Mesodermal cell (in vitro differentiated cells): Measurements from ENCODE around the gene CDK11A.
"Not testable (repeated sequence)": the region's sequence is repeated elsewhere in the genome, so short reads cannot be mapped to it uniquely, and the experiment has no call there.

Experiments
- H3K27ac ChIP-seq: 2 replicates; pipeline ENCODE4 v1.7.0; 2013; ENCODE audit warnings: mild to moderate bottlenecking, low read depth, low read length, moderate library complexity; ENCODE audit not compliant: severe bottlenecking
- H3K36me3 ChIP-seq: 2 replicates; pipeline ENCODE4 v1.7.1; 2013; ENCODE audit warnings: mild to moderate bottlenecking, low read length, moderate library complexity; ENCODE audit not compliant: control insufficient read depth, insufficient read depth
- H3K4me1 ChIP-seq: one replicate; pipeline ENCODE4 v1.7.1; 2013; ENCODE audit warnings: mild to moderate bottlenecking, low read length; ENCODE audit not compliant: insufficient read depth, control insufficient read depth, poor library complexity, severe bottlenecking
- H3K4me3 ChIP-seq: 2 replicates; pipeline ENCODE4 v1.7.0; 2013; ENCODE audit warnings: low read length, control low read depth, mild to moderate bottlenecking; ENCODE audit not compliant: insufficient read depth, poor library complexity, severe bottlenecking; ENCODE audit errors: extremely low read depth
- H3K9me3 ChIP-seq: 2 replicates; pipeline ENCODE4 v1.7.1; 2013; ENCODE audit warnings: mild to moderate bottlenecking, low read length, moderate library complexity; ENCODE audit not compliant: control insufficient read depth
- WGBS, 2 experiments: methylation state at CpG; one replicate each; pipeline ENCODE4 v1.1.5; 2013; ENCODE audit warnings: missing lambda C conversion rate in 2 of 2; ENCODE audit not compliant: insufficient coverage in 2 of 2; 5-methylcytosine and 5-hydroxymethylcytosine counted together

Gene CDK11A

GRCh38 chr1:1707897-1708296 lies 16.3 kb downstream of the CDK11A start:
- WGBS, 2 experiments, result no CpG with 5 or more reads among the region's 20 CpGs
- not testable (repeated sequence) for H3K9me3 ChIP-seq, H3K4me1 ChIP-seq, H3K27ac ChIP-seq, H3K36me3 ChIP-seq, H3K4me3 ChIP-seq

GRCh38 chr1:1707241-1707640 lies 16.9 kb downstream of the CDK11A start:
- not testable (repeated sequence) for H3K4me1 ChIP-seq, H3K27ac ChIP-seq, H3K9me3 ChIP-seq, H3K4me3 ChIP-seq, H3K36me3 ChIP-seq
- WGBS, 2 experiments, result no CpG with 5 or more reads among the region's 23 CpGs

- not testable (repeated sequence) for H3K4me1 ChIP-seq, H3K27ac ChIP-seq, H3K4me3 ChIP-seq, H3K9me3 ChIP-seq, H3K36me3 ChIP-seq
- WGBS, 2 experiments, result no CpG with 5 or more reads among the region's 10 CpGs
Measured at GRCh38 chr1:1705623-1706022, 18.5 kb downstream of the CDK11A start.

- not testable (repeated sequence) for H3K4me3 ChIP-seq, H3K36me3 ChIP-seq, H3K4me1 ChIP-seq, H3K9me3 ChIP-seq, H3K27ac ChIP-seq
- 96 to 98% methylated on average over 14 to 19 of the region's 27 CpGs for WGBS, 2 experiments
Measured at GRCh38 chr1:1704284-1704957, 19.7 kb downstream of the CDK11A start.

GRCh38 chr1:1703796-1704195 lies 20.4 kb downstream of the CDK11A start:
- H3K36me3 ChIP-seq, result peaks cover 9% of the 10 kb centered on the region
- H3K4me3 ChIP-seq, result no peak overlapping the region
- H3K27ac ChIP-seq, result no peak overlapping the region
- H3K9me3 ChIP-seq, result no peaks in the 10 kb centered on the region
- no peaks in the 10 kb centered on the region for H3K4me1 ChIP-seq
- 96 to 98% methylated on average over 19 to 22 of the region's 22 CpGs for WGBS, 2 experiments

- WGBS, 2 experiments, result no CpG with 5 or more reads among the region's 18 CpGs
- H3K9me3 ChIP-seq, H3K4me3 ChIP-seq, H3K36me3 ChIP-seq, H3K4me1 ChIP-seq, H3K27ac ChIP-seq: not testable (repeated sequence)
Measured at GRCh38 chr1:1702506-1702905, 21.7 kb downstream of the CDK11A start.

- H3K27ac ChIP-seq, H3K4me1 ChIP-seq, H3K36me3 ChIP-seq, H3K4me3 ChIP-seq, H3K9me3 ChIP-seq: not testable (repeated sequence)
- no CpG with 5 or more reads among the region's 33 CpGs for WGBS, 2 experiments
Measured at GRCh38 chr1:1700557-1700956, 23.6 kb downstream of the CDK11A start.

- not testable (repeated sequence) for H3K4me3 ChIP-seq, H3K36me3 ChIP-seq, H3K4me1 ChIP-seq, H3K27ac ChIP-seq, H3K9me3 ChIP-seq
- no CpG with 5 or more reads among the region's 45 CpGs for WGBS, 2 experiments
Measured at GRCh38 chr1:1700067-1700466, 24.1 kb downstream of the CDK11A start.

- WGBS, 2 experiments, result 80% methylated on average over 3 of the region's 19 CpGs; no CpG with 5 or more reads in 1 of the 2 experiments
- not testable (repeated sequence) for H3K4me3 ChIP-seq, H3K4me1 ChIP-seq, H3K36me3 ChIP-seq, H3K27ac ChIP-seq, H3K9me3 ChIP-seq
Measured at GRCh38 chr1:1699061-1699460, 25.1 kb downstream of the CDK11A start.

- WGBS, 2 experiments, result 76 to 82% methylated on average over 3 to 8 of the region's 26 CpGs
Measured at GRCh38 chr1:1697358-1698183, 26.6 kb downstream of the CDK11A start.

More at GRCh38 chr1:1697358-1698183, 26.6 kb downstream of the CDK11A start:
- H3K27ac ChIP-seq, H3K9me3 ChIP-seq, H3K4me1 ChIP-seq, H3K36me3 ChIP-seq, H3K4me3 ChIP-seq: not testable (repeated sequence)
